Effector memory CD8-positive, alpha-beta T cell (primary cell): Measurements from ENCODE around the gene SNAI1.

Experiments used
- ATAC-seq: fragments of 150-1000 bp; cut with Tn5 transposase; replicated peaks from 2 replicates; pipeline ENCODE4 v1.10.0; 2021; ENCODE audit warnings: mild to moderate bottlenecking, moderate library complexity
- DNase-seq, 3 experiments: peaks; one replicate each; pipeline ENCODE4 v3.0.0; 2021
- H3K27ac Mint-ChIP-seq, 2 donors: one replicate each; pipeline ENCODE4 v1.8.0; 2022; ENCODE audit warnings: mild to moderate bottlenecking in 2 of 2, mixed read lengths in 2 of 2, moderate library complexity in 2 of 2
- H3K27me3 Mint-ChIP-seq, 2 donors: one replicate each; pipeline ENCODE4 v1.8.0; 2022; ENCODE audit warnings: mixed read lengths in 2 of 2
- H3K36me3 Mint-ChIP-seq: one replicate; pipeline ENCODE4 v1.8.0; 2022; ENCODE audit warnings: mild to moderate bottlenecking, moderate library complexity, mixed read lengths; ENCODE audit not compliant: insufficient read depth
- H3K4me1 Mint-ChIP-seq, 2 donors: one replicate each; pipeline ENCODE4 v1.8.0; 2022; ENCODE audit warnings: low read depth in 2 of 2, mixed read lengths in 2 of 2
- H3K4me3 Mint-ChIP-seq, 2 donors: one replicate each; pipeline ENCODE4 v1.8.0; 2022; ENCODE audit warnings: mild to moderate bottlenecking in 2 of 2, mixed read lengths in 2 of 2, moderate library complexity in 2 of 2
- H3K9me3 Mint-ChIP-seq, 2 donors: one replicate each; pipeline ENCODE4 v1.8.0; 2022; ENCODE audit warnings: mixed read lengths in 2 of 2

The SNAI1 gene

GRCh38 chr20:50034567-50035180, 51.9 kb downstream of the SNAI1 start:
- ATAC-seq (no peak), DNase-seq (no peak)
- Mint-ChIP-seq H3K9me3 (no peaks in the 10 kb centered on the region), H3K27ac (no peak overlapping the region), H3K4me1 (no peaks in the 10 kb centered on the region), H3K4me3 (no peak overlapping the region), H3K27me3 (peaks cover 0 to 34% of the 10 kb centered on the region in 2 donors), H3K36me3 (no peaks in the 10 kb centered on the region)

- Mint-ChIP-seq H3K36me3 (no peaks in the 10 kb centered on the region), H3K9me3 (no peaks in the 10 kb centered on the region), H3K27ac (no peak overlapping the region), H3K4me3 (no peak overlapping the region), H3K4me1 (peaks cover 3 to 4% of the 10 kb centered on the region in 2 donors), H3K27me3 (peaks cover 0 to 23% of the 10 kb centered on the region in 2 donors)
- DNase-seq: no peak
- ATAC-seq: no peak
Observed at GRCh38 chr20:50036703-50037102, 53.9 kb downstream of the SNAI1 start.

GRCh38 chr20:50037123-50037522, 54.3 kb downstream of the SNAI1 start:
- Mint-ChIP-seq H3K9me3 (no peaks in the 10 kb centered on the region), H3K36me3 (no peaks in the 10 kb centered on the region), H3K4me3 (no peak overlapping the region), H3K27me3 (peaks cover 0 to 22% of the 10 kb centered on the region in 2 donors), H3K27ac (no peak overlapping the region), H3K4me1 (peaks cover 3 to 4% of the 10 kb centered on the region in 2 donors)
- no peak for DNase-seq
- no peak for ATAC-seq

- H3K36me3 Mint-ChIP-seq: no peaks in the 10 kb centered on the region
- ATAC-seq (no peak), DNase-seq (no peak)
- no peak overlapping the region for H3K27ac Mint-ChIP-seq
- peaks cover 0 to 22% of the 10 kb centered on the region in 2 donors for H3K27me3 Mint-ChIP-seq
- no peak overlapping the region for H3K4me3 Mint-ChIP-seq
- peaks cover 3 to 4% of the 10 kb centered on the region in 2 donors for H3K4me1 Mint-ChIP-seq
- H3K9me3 Mint-ChIP-seq: no peaks in the 10 kb centered on the region
Observed at GRCh38 chr20:50037575-50037974, 54.8 kb downstream of the SNAI1 start.

- peaks cover 3 to 4% of the 10 kb centered on the region in 2 donors for H3K4me1 Mint-ChIP-seq
- ATAC-seq (no peak), DNase-seq (no peak)
- H3K9me3 Mint-ChIP-seq: no peaks in the 10 kb centered on the region
- H3K36me3 Mint-ChIP-seq: no peaks in the 10 kb centered on the region
- no peak overlapping the region for H3K27ac Mint-ChIP-seq
- peaks cover 0 to 22% of the 10 kb centered on the region in 2 donors for H3K27me3 Mint-ChIP-seq
- no peak overlapping the region for H3K4me3 Mint-ChIP-seq
Observed at GRCh38 chr20:50038169-50038568, 55.4 kb downstream of the SNAI1 start.
